ENCODE results near the gene PALM. TPM values are rescaled to one million over a fixed set of nuclear protein-coding genes. Genes with fewer than 3 reads are reported as not detected.
A peak's percentile ranks its signal among the peaks of the same experiment; 100 is the strongest.
"Not testable (repeated sequence)": the region's sequence is repeated elsewhere in the genome, so short reads cannot be mapped to it uniquely, and the experiment has no call there.

PALM gene
- polyA plus RNA-seq, 10 donors: 18.5 to 53.6 (median 33.9) TPM

GRCh38 chr19:677601-678436 is 30.9 kb upstream of the PALM start:
- DNase-seq: peak in 1 of 3 donors; percentile 61

GRCh38 chr19:678791-679388 is 29.8 kb upstream of the PALM start:
- DNase-seq: peak in 1 of 3 donors; percentile 77

GRCh38 chr19:679418-680286 is 29.1 kb upstream of the PALM start:
- peak; percentile 61 to 92 (median 86) for DNase-seq

- DNase-seq: peak; percentile 96 to 98 (median 97)
Measured at GRCh38 chr19:680287-681028, 28.3 kb upstream of the PALM start.

GRCh38 chr19:681029-682019 is 27.4 kb upstream of the PALM start:
- DNase-seq: no peak

GRCh38 chr19:682678-683320 is 25.9 kb upstream of the PALM start:
- no peak for DNase-seq

GRCh38 chr19:685454-685931 is 23.2 kb upstream of the PALM start:
- no peak for DNase-seq

GRCh38 chr19:686589-687297 is 22.0 kb upstream of the PALM start:
- DNase-seq: no peak

GRCh38 chr19:687569-688166 is 21.1 kb upstream of the PALM start:
- DNase-seq: no peak

GRCh38 chr19:688214-688613 is 20.5 kb upstream of the PALM start:
- DNase-seq: no peak

- no peak for DNase-seq
Measured at GRCh38 chr19:688992-689391, 19.7 kb upstream of the PALM start.

GRCh38 chr19:690203-690602 is 18.5 kb upstream of the PALM start:
- no peak for DNase-seq

- no peak for DNase-seq
Measured at GRCh38 chr19:694481-695351, 14.0 kb upstream of the PALM start.

GRCh38 chr19:695352-695949 is 13.3 kb upstream of the PALM start, which contains the start of gene PRSS57:
Gene PRSS57, minus strand, starts transcription at chr19:695452. Its CDS starts 22 bp downstream, at chr19:695430.
- no peak for DNase-seq

GRCh38 chr19:698529-698928 is 10.2 kb upstream of the PALM start:
- DNase-seq: not testable (repeated sequence)

- DNase-seq: not testable (repeated sequence)
Measured at GRCh38 chr19:699885-700284, 8.8 kb upstream of the PALM start.

GRCh38 chr19:702847-703246 is 5.9 kb upstream of the PALM start:
- DNase-seq: not testable (repeated sequence)
